HG02885 (cell line): ENCODE data around the gene ZBTB7B.
"Not testable (repeated sequence)": the region's sequence is repeated elsewhere in the genome, so short reads cannot be mapped to it uniquely, and the experiment has no call there.

ENCODE experiments used
- ATAC-seq: cut with Tn5 transposase; IDR thresholded peaks from one replicate; pipeline ENCODE4 v1.9.1; 2021; ENCODE audit warnings: mild to moderate bottlenecking; ENCODE audit not compliant: unreplicated experiment, poor library complexity

ZBTB7B gene

DNA sequence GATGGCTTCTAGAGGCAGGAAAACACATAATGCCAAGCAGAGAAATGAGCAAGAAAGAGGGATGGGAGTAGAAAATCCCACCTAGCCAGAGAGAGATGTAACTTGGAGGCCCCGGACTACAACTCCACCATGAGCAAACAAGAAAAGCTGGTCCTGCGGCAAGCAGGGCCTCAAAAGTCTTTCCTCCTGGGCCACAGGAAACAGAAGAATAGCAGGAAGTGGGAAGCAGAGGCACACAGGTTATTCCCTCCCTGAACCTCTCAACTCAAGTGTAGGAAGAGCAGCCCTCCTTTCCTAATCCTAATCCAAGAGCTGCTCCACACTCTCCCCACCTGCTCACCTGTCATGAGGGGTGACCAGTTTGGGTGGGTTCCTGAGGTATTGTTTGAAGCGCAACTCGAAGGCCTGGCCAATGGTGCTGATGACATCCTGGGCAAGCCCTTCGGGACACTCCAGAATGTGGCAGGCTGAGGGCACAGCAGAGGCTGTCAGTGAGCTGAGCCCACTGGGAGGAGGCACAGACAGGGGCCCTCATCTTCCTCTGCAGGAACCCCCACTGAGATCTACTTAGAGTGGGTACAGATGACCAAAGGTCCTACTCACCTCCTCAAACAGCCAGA is 35.2 kb upstream of the ZBTB7B start:
- no peak for ATAC-seq

- ATAC-seq, result no peak
These were observed 33.9 kb upstream of the ZBTB7B start for GRCh38 chr1:154968731-154969130.

DNA sequence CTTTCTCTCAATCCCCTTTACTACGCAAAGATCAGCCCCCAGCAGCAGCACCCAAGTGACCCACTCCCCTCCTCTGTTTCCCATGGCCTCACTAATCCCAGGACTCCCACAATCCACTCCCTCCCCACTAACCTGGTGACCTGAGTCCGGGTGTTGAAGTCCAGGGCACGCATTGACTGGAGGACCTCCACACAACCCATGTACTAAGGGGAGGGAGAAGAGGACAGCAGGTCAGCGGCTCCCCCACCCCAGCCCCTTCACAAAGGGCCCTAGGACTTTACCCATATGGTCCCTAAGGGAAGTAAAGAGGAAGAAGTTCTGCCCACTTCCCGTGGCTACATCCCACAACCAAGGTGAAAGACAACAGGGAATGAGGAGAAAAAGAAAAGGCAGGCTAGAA is 33.4 kb upstream of the ZBTB7B start:
- no peak for ATAC-seq

DNA sequence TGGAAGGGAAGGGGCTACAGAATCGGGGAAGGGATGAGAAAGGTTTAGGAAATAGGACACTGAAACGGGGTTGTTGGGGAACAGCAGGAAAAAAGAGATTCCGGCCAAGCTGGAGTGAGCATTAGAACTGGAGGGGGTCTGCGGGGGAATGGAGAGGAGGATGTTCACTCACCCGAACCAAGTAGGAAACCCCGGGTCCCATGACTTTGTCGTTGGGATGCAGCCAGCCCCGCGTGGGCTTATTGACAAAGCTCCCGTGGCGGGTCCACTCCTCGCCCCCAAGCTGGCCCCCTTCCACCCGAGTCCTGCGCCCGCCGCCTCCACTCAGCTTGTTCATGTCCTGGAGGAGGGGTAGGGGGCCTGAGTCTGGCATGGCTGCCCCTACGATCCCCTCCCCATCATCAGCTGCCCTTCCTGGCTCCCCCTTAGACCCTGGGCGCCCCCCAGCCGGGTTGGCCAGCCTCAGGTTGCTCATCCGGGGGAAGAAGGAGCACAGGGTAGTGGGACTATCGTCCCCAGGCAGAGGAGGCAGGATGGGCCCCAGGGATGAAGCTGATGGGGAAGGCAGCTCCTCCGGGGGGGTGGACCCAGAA is 32.6 kb upstream of the ZBTB7B start:
- ATAC-seq, result no peak

GRCh38 chr1:154970631-154971340 is 31.8 kb upstream of the ZBTB7B start, which contains the start of gene SHC1:
TSS of gene SHC1 (minus strand) at chr1:154970747. CDS start at chr1:154970526, 221 bp downstream.
- no peak for ATAC-seq

- no peak for ATAC-seq
These were observed 31.1 kb upstream of the ZBTB7B start for GRCh38 chr1:154971341-154971998.

DNA sequence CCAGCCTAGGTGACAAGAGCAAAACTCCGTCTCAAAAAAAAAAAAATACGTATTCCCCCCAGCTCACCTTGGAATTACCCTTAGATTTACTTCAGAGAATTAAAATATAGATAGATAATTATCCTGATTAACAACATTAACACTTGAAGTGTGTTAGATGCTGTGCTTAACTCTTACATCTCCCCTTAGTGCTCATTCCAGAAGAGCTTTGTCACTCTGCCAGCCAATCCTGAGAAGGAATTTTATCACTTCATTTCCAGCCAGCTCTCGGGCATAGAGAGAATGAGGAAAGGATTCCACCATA is 30.4 kb upstream of the ZBTB7B start:
- no peak for ATAC-seq

DNA sequence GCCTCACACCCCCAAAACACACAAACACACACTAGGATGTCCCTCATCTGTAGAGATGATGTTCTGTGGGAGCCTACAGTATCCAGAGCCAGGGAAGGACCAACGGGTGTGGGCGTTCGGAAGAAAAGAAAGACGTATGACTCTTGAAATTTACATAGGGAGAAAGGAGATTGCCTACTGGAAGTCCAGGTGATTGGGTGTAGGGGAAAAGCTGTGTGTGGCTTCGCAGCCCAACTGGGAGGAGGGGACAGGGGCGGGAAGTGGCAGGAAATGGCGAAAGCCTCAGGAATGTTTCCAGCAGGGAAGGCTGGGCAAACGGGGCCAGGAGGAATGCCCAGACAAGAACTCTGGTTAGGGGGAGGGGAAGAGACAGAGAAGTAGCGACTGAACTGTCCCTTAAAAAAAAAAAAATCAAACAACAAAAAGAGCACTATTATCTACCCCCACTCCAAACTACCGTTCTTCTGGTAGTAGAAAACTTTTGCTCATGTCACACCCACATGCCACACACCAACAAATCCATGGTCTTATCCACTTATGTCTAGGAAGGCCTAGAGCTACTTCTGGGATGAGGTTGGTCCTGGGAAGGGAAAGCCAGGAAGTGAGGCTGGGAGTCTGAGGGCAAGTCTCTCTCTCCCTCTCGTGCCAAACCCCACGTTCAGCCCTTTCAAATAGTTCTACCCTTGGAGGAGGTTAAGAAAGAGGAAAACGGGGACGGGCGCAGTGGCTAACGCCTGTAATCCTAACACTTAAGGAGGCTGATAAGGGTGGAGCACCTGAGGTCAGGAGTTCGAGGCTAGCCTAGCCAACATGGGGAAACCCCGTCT is 29.9 kb upstream of the ZBTB7B start:
- no peak for ATAC-seq

- peak; percentile 15 for ATAC-seq
These were observed 29.1 kb upstream of the ZBTB7B start for GRCh38 chr1:154973344-154974101.

DNA sequence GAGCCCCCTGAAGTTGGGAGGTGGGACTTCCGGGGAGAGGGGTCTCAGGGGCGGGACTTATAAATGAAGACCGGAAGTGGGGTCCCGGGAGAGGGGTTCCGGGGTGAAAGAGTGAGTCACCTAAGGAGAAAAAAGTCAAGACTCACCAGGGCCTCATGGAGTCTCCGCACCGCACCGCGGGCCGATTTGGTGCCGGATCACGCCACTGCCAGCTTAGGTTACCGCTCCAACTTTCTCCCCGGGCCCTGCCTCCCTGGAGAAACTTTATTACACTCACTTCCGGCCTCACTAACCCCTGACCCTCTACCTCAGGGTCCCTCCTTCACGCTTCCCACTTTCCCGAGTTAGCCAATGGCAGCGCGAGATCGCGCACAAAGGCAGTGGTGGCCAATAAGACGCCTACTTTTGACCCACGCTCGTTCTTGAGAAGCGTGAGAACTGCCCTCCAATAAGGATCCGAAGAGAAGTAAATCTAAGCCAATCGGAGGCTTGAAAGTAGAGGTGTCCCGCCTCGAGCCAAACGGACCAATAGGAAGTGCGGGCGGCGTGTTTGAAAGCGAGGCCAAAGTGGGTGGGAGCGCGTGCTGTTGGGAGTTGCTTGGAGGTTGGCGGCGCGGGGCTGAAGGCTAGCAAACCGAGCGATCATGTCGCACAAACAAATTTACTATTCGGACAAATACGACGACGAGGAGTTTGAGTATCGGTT is 28.3 kb upstream of the ZBTB7B start, which contains the start of gene CKS1B:
Gene CKS1B (plus strand): TSS at position 580 of the 706 bp plus-strand sequence. CDS start 65 bp downstream, at position 645.
- peak; percentile 83 for ATAC-seq

GRCh38 chr1:154974808-154975408 is 27.7 kb upstream of the ZBTB7B start:
- ATAC-seq, result peak; percentile 52

- ATAC-seq, result no peak
These were observed 27.1 kb upstream of the ZBTB7B start for GRCh38 chr1:154975409-154976059.

DNA sequence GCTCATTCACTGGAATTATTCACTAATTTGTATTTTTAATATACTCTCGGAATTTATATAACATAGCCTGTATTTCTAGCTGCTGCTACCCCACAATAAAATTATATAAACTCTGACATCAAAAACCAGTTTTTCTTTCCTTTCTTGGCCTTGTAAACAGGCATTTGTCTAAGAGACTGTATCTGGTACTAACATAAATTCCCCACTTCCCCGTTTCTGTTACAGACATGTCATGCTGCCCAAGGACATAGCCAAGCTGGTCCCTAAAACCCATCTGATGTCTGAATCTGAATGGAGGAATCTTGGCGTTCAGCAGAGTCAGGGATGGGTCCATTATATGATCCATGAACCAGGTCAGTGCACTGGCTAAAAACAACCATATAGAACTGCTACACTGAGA is 24.8 kb upstream of the ZBTB7B start:
- not testable (repeated sequence) for ATAC-seq

- ATAC-seq, result no peak
These were observed 24.2 kb upstream of the ZBTB7B start for GRCh38 chr1:154978360-154978759.

DNA sequence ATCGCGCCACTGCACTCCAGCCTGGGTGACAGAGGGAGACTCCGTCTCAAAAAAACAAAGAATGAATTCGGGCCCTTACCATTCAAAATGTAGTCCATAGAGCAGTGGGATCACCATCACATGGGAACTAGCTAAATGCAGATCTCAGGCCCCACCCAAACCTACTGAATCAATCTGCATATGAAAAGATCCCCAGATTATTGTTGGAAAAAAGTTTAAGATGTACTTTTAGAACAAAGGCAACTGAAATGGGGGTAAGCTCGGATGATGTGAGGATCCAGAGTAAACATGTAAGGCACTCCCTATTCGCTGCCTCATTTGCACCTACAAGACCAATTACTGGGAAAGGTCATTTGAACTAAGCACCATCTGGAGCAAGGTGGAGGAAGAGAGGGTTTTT is 20.3 kb upstream of the ZBTB7B start:
- ATAC-seq, result no peak

DNA sequence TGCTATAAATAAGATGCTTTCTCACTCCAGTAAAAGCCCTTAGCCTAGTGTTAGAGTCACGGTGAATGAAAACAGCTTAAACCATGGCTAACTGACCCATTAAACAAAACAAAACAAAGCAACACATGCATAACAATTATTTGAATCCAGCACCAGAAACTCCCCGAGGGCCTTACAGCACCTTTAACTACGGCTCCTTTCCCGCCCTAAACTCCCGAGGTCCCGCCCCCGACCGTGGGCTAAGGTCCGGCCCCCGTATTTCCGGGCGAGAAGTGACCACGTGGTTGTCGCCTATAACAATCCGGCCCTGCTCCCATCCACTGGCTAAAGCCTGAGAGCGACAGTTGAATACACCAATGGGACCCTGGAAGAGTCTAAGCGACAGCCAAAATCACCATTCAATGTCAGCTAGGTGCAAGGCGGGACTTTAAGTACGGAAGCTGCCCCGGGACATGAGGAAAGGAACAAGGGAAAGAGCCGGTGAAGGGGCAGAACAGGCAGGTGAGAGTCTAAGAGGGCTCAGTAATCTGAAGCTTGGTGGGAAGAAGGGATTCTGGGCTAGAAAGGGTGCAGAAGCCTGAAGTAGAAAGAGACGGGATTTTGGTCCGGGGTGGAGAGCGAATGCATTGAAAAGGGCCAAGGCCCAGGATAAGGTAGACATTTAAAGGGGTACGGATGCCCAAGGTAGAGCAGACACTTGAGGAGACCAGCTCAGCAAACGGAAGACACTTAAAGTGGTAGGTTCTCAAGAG is 19.5 kb upstream of the ZBTB7B start, which contains the start of gene FLAD1:
Gene FLAD1 (plus strand): TSS at position 448 of the 752 bp plus-strand sequence. CDS start 351 bp downstream, outside the sequence.
- peak; percentile 99 for ATAC-seq

GRCh38 chr1:154983776-154984466 is 18.7 kb upstream of the ZBTB7B start:
- no peak for ATAC-seq
